Right ventricle myocardium inferior (tissue), 1 donor: ENCODE measurements around the gene KREMEN2. TPM values are rescaled to one million over a fixed set of nuclear protein-coding genes. Genes with fewer than 3 reads are reported as not detected.

Experiments
- ATAC-seq: fragments of 200-7000 bp; cut with Tn5 transposase; one replicate; pipeline ENCODE4 v1.9.1; 2020; ENCODE audit warnings: mild to moderate bottlenecking, moderate library complexity
- DNase-seq: peaks from one replicate; pipeline ENCODE4 v3.0.0; 2021; ENCODE audit errors: missing footprints
- intact Hi-C: fragments of 100-400 bp; cut with DNase I; formaldehyde crosslinking; loops from one replicate; pipeline ENCODE4 v1.11.0; 2022
- total RNA-seq: library from RNA; stranded (reverse); fragmentation: NEBNext Ultra II Directional; extraction: Animal tissue kit (Norgen Biotek cat#: 25700); gene quantifications from one replicate; pipeline ENCODE4 v1.2.1, GENCODE V29; 2021
- donor health status: DM: no; HTN: yes; CAD: no; lungs with severe emphysema.

KREMEN2 gene
- total RNA-seq, 1 donor from 2014 or later = not detected

GRCh38 chr16:2959206-2959605 is 4.9 kb upstream of the KREMEN2 start:
- ATAC-seq (no peak), DNase-seq (no peak)
- intact Hi-C loops = no loop called here

DNA sequence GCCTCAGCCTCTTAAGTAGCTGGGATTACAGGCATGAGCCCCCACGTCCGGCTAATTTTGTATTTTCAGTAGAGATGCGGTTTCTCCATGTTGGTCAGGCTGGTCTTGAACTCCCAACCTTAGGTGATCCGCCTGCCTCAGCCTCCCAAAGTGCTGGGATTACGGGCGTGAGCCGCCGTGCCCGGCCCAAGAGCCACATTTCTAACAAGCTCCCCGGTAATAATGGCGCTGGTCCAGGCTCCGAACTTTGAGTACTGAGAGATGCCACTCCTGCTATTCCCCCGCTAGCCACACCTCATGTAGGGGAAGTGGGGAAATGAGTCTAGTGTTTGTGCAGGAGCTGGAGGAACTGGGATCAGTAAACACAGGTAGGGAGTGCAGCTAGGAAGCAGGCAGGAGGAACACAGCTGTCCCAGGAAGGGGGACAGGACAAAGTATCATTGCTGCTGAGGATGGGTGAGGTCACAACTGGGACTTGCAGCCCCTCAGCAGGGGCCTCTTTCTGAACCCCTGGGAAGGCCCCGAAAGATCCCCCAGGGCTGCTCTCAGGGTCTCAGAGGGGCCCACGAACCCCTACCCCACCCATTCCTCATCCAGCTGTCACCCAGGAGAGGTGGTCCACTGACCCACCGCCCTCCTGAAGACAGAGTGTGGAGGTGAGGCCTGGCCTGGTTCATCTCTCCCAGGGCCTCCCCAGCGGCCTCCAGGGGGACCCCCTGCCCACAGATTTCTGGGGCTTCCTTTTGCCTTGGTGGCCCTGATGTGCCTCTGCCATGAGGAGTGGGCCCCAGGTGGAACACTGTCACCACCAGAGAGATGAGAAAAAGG is 3.7 kb upstream of the KREMEN2 start:
- DNase-seq = no peak
- ATAC-seq = no peak
- intact Hi-C loops = no loop called here

DNA sequence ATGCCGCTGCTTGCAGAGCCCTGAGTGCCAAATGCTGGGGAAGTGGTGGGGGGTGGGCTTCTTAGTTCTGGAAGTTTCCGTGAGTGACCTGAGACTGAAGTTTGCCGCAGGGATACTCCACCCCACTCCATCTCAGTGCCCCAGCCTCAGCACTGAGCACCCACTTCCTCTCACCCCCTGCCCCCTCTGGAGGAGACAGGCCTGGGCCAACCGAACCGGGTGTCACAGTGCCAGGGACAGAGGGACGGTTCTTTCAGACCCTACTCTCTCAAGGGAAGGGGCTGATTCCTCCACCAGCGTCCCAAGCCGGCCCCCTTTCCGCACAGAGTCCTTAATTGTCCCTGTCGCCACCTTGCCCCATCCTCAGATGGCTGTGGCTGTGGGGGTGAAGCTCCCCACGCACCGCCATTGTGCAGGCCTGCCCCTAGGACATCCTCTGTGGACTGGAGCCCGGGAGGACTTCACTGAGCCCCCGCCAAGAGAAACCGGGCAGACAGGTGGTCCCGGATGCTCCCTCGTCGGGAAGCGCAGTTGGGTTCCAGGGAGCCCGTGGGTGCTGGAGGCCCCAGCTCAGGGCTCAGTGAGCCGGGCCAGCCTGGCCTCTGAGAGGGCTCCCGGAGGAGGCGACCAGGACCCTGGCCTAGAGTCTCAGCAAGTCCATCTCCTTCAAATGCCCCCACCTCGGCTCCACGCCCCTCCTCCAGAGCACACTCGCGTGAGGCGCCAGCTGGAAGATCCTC is 1.6 kb upstream of the KREMEN2 start:
- intact Hi-C loops = no loop called here
- ATAC-seq (no peak), DNase-seq (no peak)

GRCh38 chr16:2963074-2963722 is 877 bp upstream of the KREMEN2 start:
- DNase-seq = no peak
- no peak for ATAC-seq
- intact Hi-C loops = no loop called here

- DNase-seq = no peak
- intact Hi-C loops = no loop called here
- no peak for ATAC-seq
These were observed 631 bp downstream of the KREMEN2 start for GRCh38 chr16:2964475-2965336.

- intact Hi-C loops = no loop called here
- DNase-seq = no peak
- ATAC-seq = no peak
These were observed 2.1 kb downstream of the KREMEN2 start for GRCh38 chr16:2966043-2966807.

DNA sequence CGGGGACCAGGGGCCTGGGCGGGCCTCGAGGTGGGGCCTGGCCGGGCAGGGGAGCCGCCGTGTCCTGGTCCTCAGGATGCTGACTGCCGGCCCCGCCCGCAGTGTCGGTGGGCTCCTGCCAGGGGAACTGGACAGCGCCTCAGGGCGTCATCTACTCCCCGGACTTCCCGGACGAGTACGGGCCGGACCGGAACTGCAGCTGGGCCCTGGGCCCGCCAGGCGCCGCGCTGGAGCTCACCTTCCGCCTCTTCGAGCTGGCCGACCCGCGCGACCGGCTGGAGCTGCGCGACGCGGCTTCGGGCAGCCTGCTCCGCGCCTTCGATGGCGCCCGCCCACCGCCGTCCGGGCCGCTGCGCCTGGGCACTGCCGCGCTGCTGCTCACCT is 2.7 kb downstream of the KREMEN2 start:
- intact Hi-C loops = no loop called here
- no peak for ATAC-seq
- DNase-seq = no peak

DNA sequence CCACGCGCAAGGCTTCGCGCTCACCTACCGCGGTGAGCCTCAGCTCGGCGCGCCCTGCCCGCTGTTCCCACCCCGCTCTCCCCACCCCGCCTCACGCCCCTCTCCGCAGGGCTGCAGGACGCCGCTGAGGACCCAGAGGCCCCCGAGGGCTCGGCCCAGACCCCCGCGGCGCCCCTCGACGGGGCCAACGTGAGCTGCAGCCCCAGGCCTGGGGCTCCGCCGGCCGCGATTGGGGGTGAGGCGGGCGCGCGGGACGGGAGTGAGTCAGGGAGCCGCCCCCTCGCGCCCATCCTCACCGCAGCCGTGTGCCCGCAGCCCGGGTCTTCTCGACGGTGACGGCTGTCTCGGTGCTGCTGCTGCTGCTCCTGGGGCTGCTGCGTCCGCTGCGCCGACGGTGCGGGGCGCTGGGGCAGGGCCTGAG is 3.1 kb downstream of the KREMEN2 start:
- ATAC-seq (no peak), DNase-seq (no peak)
- intact Hi-C loops = no loop called here

DNA sequence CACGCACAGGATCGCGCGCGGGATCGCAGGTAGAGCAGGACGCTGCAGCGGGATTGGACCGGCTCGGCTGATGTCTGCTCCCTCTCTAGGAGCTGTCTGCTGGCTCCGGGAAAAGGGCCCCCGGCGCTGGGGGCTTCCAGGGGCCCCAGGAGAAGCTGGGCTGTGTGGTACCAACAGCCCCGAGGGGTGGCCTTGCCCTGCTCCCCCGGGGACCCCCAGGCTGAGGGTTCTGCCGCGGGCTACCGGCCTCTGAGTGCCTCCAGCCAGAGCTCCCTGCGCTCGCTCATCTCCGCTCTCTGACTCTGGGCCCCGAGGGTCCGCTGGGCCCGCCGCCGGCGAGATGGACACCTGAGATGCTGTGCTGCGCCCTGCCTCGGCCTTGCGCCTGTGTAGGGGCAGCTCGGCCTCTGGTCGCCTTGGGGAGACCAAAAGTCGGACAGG is 3.7 kb downstream of the KREMEN2 start:
- ATAC-seq = no peak
- no peak for DNase-seq

GRCh38 chr16:2968368-2968737 is 4.3 kb downstream of the KREMEN2 start:
- ATAC-seq (no peak), DNase-seq (no peak)
- intact Hi-C loops = no loop called here

More for the DNA sequence above, 3.7 kb downstream of the KREMEN2 start:
- intact Hi-C loops = no loop called here

DNA sequence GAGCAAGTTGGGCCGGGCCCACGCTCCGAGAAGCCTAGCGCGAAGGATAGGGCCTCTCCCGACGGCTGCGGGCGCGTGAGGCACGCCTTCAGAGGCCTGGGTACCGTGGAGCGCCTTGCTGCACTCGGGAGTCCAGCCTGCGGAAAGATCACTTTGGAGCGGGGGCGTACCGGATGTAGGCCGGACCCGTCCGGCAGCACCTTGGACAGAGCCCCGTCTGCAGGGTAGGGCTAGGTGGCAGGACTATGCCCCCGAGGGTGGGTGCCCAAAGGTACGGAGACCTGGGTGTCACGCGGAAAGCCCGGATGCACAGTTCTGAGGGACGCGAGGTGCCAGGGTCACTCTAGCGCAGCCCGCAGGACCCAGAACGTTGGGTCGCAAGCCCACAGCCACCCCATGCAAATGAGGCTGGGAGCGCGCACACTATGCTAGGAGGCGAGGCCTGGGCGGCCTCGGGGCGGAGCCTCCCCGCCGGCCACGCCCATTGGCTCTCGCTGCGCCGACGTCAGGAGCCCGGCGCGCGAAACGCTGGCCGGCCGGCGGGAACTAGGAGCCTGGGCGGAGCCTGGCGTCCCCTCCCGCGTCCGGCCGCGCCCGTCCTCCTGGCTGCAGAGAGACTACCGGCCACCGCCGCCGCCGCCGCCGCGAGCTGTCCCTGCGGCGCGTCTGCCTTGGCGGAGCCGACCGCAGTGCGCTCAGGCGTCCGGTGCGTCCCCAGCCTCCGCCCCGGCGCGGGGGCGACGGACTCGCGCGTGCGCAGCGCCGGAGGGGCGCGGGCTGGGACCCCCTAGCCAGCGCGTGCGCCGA is 4.9 kb downstream of the KREMEN2 start, which contains the start of gene PAQR4:
TSS of gene PAQR4 (plus strand) at position 611 of the 807 bp plus-strand sequence. CDS start 327 bp downstream, outside the sequence.
- intact Hi-C loops = no loop called here
- peak; percentile 93 for ATAC-seq
- peak; percentile 95 for DNase-seq

DNA sequence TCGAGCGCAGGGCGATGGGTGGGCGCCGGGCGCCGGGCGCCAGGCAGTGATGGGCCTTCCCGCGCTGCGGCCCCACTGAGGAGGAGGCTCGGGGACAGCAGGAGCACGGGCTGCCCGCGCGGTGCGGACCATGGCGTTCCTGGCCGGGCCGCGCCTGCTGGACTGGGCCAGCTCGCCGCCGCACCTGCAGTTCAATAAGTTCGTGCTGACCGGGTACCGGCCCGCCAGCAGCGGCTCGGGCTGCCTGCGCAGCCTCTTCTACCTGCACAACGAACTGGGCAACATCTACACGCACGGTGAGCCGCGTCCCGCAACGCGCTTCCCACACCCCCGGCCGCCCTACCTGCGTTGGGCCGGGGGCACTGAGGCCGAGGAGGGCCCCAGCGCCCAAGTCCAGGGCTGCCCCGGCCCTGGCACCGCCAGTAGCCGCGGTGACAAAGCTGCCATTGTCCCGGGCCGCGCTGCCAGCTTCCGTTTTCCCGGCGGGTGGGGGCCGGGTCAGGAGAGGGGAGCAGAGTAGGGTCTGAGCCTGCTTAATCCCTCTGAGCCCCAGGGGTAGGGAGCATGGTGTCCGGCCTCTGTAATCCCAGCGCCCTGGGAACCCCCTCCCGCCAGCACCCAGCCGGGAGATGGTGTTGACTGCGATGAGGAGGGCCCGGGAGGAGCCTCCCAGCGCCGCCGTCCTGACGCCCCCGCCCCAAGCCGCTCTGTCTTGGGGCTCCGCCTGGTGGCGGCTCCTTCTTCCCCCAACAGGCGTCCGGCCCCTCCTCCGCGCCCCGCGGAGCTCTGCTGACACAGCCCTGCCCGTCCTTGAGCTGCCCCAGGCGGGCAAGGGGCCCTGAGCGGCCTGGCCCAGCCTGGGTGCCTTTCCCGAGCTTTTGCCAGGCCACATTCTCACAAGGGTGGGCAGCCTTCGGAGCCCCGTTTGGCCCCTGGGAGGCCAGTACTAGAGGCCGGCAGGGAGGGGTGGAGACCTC is 5.8 kb downstream of the KREMEN2 start:
- intact Hi-C loops = no loop called here
- peak; percentile 84 for DNase-seq
- peak; percentile 25 for ATAC-seq

DNA sequence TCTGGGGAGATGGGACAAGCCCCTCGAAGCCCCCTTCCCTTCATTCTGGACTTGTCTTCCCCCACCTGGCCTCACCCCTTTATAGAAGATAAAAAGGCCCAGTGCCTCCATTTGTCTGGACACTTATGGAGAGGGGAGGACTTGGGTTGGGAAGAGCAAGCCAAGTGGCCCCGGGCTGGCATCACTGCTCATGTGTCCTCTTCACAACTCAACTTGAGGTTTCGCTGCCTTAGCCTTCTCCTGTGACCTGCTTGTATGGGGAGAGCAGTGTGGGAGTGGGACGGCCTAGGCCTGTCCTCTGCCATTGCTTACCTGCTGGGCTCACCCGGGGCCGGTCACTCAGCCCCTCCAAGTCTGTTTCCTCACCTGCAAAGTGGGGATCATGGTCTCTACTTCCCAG is 6.5 kb downstream of the KREMEN2 start:
- ATAC-seq (no peak), DNase-seq (no peak)
- intact Hi-C loops = no loop called here

GRCh38 chr16:2971134-2971984 is 7.3 kb downstream of the KREMEN2 start:
- DNase-seq (no peak), ATAC-seq (no peak)
- intact Hi-C loops = no loop called here
